Amygdala (tissue), 56 donors: ENCODE results near the gene MCM3.

Experiments used
- DNase-seq, 56 donors: peaks; one replicate each; lab custom pipeline; 2025; lab: John Stamatoyannopoulos, UW

MCM3 gene

DNA sequence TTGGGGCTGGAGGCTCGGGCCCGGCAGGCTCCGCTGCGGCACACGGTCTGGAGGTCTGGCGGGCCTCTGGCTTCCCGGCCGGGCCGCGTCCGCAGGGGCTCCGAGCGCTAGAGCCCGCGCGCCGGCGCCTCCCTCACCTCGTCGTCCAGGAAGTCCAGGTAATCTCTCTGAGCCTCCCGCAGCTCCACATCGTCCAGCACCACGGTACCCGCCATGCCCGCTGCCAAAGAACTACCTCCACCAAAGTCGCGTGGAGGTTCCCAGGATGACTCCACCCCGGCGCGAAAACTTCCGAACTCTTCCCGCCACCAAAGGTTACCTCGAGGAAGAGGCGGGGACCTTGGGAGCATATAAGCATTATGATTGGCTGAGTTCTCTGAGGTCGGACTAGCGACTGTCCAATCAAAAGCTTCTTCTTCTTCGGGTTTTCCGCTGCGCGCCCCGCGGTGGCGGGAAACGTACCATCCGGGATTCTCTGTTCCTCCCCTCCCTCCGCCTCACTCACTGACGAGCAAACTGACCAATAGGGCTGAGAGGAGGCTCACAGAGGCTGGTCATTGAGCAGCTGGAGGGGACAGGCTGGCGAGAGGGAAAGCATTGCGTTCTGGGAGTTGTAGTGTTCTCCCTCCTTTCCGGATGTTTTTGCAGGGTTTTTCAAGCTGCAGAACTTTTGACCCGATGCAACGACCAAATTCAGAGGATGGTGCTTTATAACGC lies at the start of gene MCM3:
TSS of gene MCM3 (minus strand) at position 283 of the 717 bp plus-strand sequence. CDS start at position 215, 68 bp downstream.
- peak; percentile 70 to 100 (median 97) for DNase-seq

DNA sequence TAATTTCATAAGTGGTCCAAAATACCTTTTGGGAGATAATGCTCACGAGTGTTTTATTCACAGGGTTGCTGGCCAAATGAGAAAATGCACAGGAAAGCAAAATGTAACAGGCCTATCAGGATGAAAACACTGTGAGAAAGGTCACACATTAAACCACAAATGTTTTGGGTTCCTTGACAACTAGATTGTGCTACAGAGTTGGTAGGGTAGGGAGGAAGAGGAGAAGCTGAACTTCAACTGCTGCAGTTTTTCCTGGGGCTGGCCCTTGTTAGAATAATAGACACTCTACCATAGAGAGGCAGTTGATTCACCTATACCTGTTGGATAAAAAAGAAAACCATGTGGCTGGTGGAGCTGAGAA lies 49.3 kb upstream of the MCM3 start:
- DNase-seq: no peak

GRCh38 chr6:52331793-52332457 lies 47.4 kb upstream of the MCM3 start:
- DNase-seq: no peak

DNA sequence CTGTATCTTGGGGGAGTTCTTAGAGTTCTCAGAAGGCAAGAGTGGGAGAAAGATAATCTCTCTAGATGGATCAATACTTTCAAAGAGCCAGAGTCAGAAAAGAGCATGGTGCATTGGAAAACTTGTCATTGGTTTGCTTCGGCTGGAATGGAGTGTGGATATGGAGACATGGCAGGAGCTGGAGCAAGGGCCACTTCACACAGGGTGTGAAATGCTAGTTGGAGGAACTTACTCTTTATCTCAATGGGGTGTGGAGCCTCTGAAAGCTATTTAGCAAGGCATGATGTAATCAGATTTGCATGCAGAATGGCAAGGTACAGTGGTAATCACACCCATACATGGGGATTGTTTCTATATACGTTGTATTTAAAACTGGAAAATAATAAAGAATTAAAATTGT lies 45.9 kb upstream of the MCM3 start:
- no peak for DNase-seq

GRCh38 chr6:52328729-52329128 lies 44.2 kb upstream of the MCM3 start:
- DNase-seq: no peak

- no peak for DNase-seq
These were observed 43.7 kb upstream of the MCM3 start for GRCh38 chr6:52328303-52328662.

- DNase-seq: no peak
These were observed 42.2 kb upstream of the MCM3 start for GRCh38 chr6:52326540-52327364.

GRCh38 chr6:52325695-52326471 lies 41.3 kb upstream of the MCM3 start:
- DNase-seq: no peak

DNA sequence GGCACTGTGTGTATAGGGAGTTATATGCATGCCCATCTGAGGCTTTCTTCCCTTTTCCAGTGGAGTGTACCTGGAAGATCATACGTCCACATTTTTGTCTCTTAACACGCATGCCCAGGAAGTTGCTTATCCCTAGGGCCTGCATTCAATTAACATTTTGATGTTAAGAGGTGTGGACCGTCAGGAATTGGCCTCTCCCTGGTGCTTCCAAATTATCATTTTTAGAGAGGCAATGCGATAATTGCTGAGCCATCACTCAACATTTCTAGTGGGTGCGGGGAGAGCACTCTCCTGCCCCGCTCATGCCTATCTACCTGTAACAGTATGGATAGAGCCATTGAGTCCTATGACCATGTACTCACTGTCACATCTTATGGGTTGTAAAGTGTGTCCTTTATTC lies 39.6 kb upstream of the MCM3 start:
- no peak for DNase-seq

DNA sequence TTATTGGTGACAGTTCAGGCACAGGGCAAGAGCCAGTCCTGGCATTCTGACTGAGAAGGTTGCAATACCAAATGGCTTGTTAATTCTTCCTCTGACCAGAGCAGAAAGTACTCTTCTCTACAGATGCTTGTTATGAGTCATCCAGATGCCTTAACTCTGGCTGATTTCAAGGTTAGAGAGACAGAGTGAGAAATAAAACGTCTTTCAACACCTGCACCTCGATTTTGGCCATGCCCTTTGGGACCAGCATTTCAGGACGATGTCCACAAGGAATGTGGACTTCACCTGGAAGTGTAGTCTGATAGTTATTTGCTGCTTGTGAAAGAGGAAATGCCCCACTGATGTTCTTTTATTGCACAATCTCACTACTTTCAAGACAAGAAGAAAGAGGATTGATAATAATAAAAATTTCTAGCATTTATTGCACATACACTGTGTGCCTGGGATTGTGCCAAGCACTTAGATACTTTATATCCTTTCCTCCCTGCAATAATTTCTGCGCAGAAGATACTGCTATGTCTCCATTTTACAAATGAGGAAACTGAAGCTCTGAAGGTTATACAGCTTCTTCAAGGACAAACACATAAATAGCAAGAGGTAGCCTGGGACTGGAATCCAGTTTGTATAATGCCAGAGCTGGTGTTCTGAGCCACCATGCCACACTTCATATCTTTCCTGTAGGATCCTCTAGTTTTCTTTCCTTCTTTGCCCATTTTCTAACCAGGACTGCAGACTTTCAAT lies 33.5 kb upstream of the MCM3 start:
- no peak for DNase-seq

GRCh38 chr6:52317211-52317610 lies 32.7 kb upstream of the MCM3 start:
- no peak for DNase-seq

- no peak for DNase-seq
These were observed 30.2 kb upstream of the MCM3 start for GRCh38 chr6:52314752-52315151.

DNA sequence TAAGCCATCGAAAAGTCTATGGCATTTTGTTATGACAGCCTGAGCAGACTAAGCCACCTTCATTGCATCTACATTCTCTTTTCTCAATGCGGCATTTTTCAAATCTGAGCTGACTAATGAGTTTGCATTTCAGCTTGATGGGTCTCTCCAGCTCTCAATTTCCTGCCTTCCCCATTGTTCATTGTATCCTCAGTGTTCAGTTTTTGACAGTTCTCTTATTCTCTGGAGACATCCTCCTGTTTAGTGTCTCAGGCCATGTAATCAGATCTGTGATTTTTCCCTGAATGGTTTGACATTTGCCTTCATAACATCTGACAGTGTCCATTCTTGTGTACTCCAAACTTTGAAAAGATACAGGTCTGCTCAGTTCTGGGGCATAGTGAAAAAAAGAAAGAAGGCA lies 27.9 kb upstream of the MCM3 start:
- no peak for DNase-seq

DNA sequence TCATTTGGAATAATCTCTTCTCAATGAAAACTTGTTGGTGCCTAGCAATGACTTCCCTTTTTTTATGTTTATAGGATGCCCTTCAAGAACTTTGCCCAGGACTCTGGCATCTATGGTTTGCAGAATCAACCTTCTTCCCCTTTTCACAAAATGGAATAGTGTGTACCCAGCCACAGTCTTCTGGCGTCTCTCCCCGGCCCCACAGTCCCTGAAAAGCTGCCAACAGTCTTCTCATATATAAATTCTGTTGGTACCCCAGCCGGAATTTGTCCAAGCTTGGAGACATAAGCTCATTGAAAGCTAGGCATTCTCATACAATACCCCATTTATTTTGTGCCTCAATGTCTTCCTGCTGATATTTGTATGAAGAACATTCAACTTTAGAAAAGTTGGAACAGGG lies 26.4 kb upstream of the MCM3 start:
- DNase-seq: peak in 36 of 56 donors; percentile 2 to 74 (median 24)

DNA sequence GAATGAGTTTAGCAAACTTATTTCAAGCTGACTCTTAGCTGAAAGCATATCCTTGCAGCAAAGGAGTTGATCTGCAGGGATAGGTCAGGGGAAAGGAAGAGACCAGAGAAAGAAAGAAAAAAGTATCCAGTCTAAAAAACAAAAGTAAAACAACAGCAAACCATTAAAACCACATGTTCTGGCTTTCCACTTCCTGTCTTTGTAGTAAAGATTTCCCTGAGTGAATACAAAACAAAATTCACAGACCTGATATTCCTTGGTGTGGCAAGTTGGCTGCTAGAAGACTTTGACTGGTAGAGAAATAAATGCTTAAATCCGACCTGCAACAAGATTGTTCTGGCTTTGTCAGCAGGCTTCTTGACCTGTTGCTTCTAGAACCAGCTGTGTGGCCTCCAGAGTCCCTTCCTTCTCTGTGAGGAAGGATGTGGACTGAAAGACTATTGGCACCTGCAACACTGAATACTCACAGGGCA lies 23.4 kb upstream of the MCM3 start:
- DNase-seq: no peak

DNA sequence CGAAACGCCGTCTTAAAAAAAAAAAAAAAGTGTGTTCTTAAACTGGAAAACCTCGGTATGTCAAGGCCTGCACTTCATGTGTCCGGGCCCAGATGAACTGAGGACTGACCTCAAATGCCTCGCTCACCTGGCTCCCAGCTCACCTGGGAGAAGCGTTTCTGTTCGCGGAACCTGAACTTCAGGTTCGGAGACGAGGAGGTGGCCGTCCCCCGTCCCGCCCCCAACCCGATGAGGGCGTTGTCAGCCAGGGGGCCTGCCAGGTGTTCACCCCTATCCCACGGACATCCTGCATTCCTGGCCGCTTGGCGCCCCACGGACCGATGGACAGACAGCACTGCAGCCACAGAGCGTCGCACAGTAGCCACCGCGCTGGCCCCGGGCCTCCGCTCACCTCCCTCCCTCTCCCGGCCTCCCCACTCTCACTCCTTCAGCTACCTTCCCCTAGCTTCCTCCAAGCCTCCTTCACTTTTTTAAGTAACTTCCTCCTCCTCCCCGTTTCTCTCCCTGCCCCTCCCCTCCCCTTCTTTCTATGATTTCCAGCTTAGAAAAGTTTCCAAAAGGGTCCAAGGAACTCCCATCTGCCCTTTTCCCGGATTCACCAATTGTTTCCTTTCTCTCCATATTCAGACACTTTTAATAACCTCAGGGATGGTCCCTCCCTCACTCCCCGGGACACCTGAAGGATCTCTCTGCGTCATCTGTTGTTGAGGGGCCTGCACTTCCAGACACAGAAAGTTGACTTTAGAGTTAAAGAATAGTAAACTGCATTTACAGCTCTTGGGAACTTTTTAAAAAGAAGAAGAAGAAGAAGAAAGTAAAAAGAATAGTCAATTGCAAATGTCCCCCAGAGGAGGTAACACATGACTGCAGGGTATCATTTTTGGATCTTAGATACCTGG lies 22.7 kb upstream of the MCM3 start:
- DNase-seq: no peak

- peak in 1 of 56 donors; percentile 23 for DNase-seq
These were observed 21.6 kb upstream of the MCM3 start for GRCh38 chr6:52305948-52306767.

- no peak for DNase-seq
These were observed 20.9 kb upstream of the MCM3 start for GRCh38 chr6:52305411-52305810.
